Common myeloid progenitor, CD34-positive (primary cell): ENCODE measurements around the gene AJUBA.

ENCODE experiments used
- CTCF ChIA-PET: fragments of 350-600 bp; sonication (Branson Sonifier 250); formaldehyde crosslinking; loops from one replicate; lab custom pipeline; 2021; ENCODE audit warnings: antibody characterized with exemption; lab: Charles Lee
- POLR2A ChIA-PET: fragments of 350-600 bp; sonication (Branson Sonifier 250); formaldehyde crosslinking; loops from one replicate; lab custom pipeline; 2021; ENCODE audit warnings: antibody characterized with exemption; lab: Charles Lee
- DNase-seq, 3 donors: peaks; one replicate each; pipeline versions ENCODE4 v3.0.0 to v3.0.0-alpha.2; 2013
- H3K27ac ChIP-seq, 2 experiments: 1 replicate in 1 of 2; 2 replicates in 1 of 2; pipeline ENCODE4 v1.7.0; 2013; ENCODE audit warnings: inconsistent platforms in 2 of 2, low read length in 2 of 2, mild to moderate bottlenecking in 2 of 2, low read depth in 1 of 2, moderate library complexity in 1 of 2; ENCODE audit not compliant: severe bottlenecking in 2 of 2, insufficient read depth in 1 of 2, poor library complexity in 1 of 2
- H3K27me3 ChIP-seq, 5 experiments: replicated peaks in 2 of 5; 1 replicate in 3 of 5; 2 replicates in 2 of 5; pipeline versions ENCODE4 v1.6.1 to v1.7.0; 2013; ENCODE audit warnings: low read length in 4 of 5, mild to moderate bottlenecking in 2 of 5, moderate library complexity in 2 of 5, inconsistent platforms in 1 of 5; ENCODE audit not compliant: insufficient read depth in 5 of 5, control insufficient read depth in 4 of 5
- H3K36me3 ChIP-seq, 4 experiments: 1 replicate in 2 of 4; 2 replicates in 2 of 4; pipeline versions ENCODE4 v1.6.1 to v1.7.0; 2013; ENCODE audit warnings: low read length in 3 of 4, control low read depth in 1 of 4, mild to moderate bottlenecking in 1 of 4; ENCODE audit not compliant: control insufficient read depth in 4 of 4, insufficient read depth in 4 of 4
- H3K4me1 ChIP-seq, 4 experiments: 1 replicate in 3 of 4; 2 replicates in 1 of 4; pipeline versions ENCODE4 v1.6.1 to v1.7.1; 2013; ENCODE audit warnings: low read length in 3 of 4, mild to moderate bottlenecking in 3 of 4, control low read depth in 1 of 4, inconsistent platforms in 1 of 4, moderate library complexity in 1 of 4; ENCODE audit not compliant: control insufficient read depth in 4 of 4, insufficient read depth in 4 of 4; ENCODE audit errors: control extremely low read depth in 1 of 4
- H3K4me3 ChIP-seq, 7 experiments: 1 replicate in 4 of 7; 2 replicates in 3 of 7; pipeline versions ENCODE4 v1.5.1 to v1.7.0; 2013; ENCODE audit warnings: mild to moderate bottlenecking in 7 of 7, low read length in 6 of 7, moderate library complexity in 6 of 7, inconsistent platforms in 2 of 7, low read depth in 2 of 7, control low read depth in 1 of 7; ENCODE audit not compliant: insufficient read depth in 4 of 7, control insufficient read depth in 1 of 7; ENCODE audit errors: extremely low read depth in 1 of 7
- H3K9me3 ChIP-seq, 5 experiments: 1 replicate in 4 of 5; 2 replicates in 1 of 5; pipeline versions ENCODE4 v1.6.1 to v1.7.1; 2013; ENCODE audit warnings: low read length in 4 of 5, mild to moderate bottlenecking in 2 of 5, inconsistent platforms in 1 of 5, low read depth in 1 of 5, moderate library complexity in 1 of 5; ENCODE audit not compliant: control insufficient read depth in 4 of 5, insufficient read depth in 2 of 5; ENCODE audit errors: control extremely low read depth in 1 of 5
- WGBS: methylation state at CpG from one replicate; pipeline ENCODE4 v1.1.5; 2013; ENCODE audit not compliant: insufficient coverage; 5-methylcytosine and 5-hydroxymethylcytosine counted together

The AJUBA gene

GRCh38 chr14:22998329-22999012, 16.1 kb upstream of the AJUBA start:
- H3K9me3 ChIP-seq, result no peaks in the 10 kb centered on the region
- peaks cover 0 to 10% (median 3%) of the 10 kb centered on the region in 4 experiments for H3K36me3 ChIP-seq
- H3K4me1 ChIP-seq, result peaks cover 0 to 4% (median under 1%) of the 10 kb centered on the region in 4 experiments
- ChIA-PET POLR2A (interaction anchor here (1.1 kb wide), 1 partner anchor 37 kb away, joined by 3 read pairs; no protein-coding TSS in a partner anchor), CTCF (interaction anchor here (1.1 to 34.1 kb wide), 4 partner anchors 8 to 54 kb away, joined by 3 to 933 read pairs (median 61); partner anchors contain the start of genes AJUBA, CDH24 and PSMB11)
- WGBS, result 98% methylated on average over 14 of the region's 16 CpGs
- H3K27ac ChIP-seq, result no peak overlapping the region
- H3K27me3 ChIP-seq, result no peaks in the 10 kb centered on the region
- no peak for DNase-seq
- no peak overlapping the region for H3K4me3 ChIP-seq

- Histone ChIP-seq H3K4me3 (no peak overlapping the region), H3K9me3 (no peaks in the 10 kb centered on the region), H3K27ac (no peak overlapping the region), H3K27me3 (no peaks in the 10 kb centered on the region), H3K4me1 (peaks cover 0 to 4% (median under 1%) of the 10 kb centered on the region in 4 experiments), H3K36me3 (peaks cover 0 to 10% (median 5%) of the 10 kb centered on the region in 4 experiments)
- no peak for DNase-seq
- ChIA-PET POLR2A (interaction anchor here (1.1 kb wide), 1 partner anchor 38 kb away, joined by 3 read pairs; no protein-coding TSS in a partner anchor), CTCF (interaction anchor here (1.1 to 34.1 kb wide), 4 partner anchors 9 to 55 kb away, joined by 3 to 933 read pairs (median 61); partner anchors contain the start of genes AJUBA, CDH24 and PSMB11)
- WGBS, result 69% methylated on average over 2 of the region's 9 CpGs
Observed at GRCh38 chr14:22997676-22998323, 15.4 kb upstream of the AJUBA start.

GRCh38 chr14:22996768-22997654, 14.7 kb upstream of the AJUBA start:
- Histone ChIP-seq H3K27ac (no peak overlapping the region), H3K36me3 (peaks cover 0 to 10% (median 5%) of the 10 kb centered on the region in 4 experiments), H3K9me3 (no peaks in the 10 kb centered on the region), H3K4me1 (peaks cover 0 to 4% (median under 1%) of the 10 kb centered on the region in 4 experiments), H3K4me3 (no peak overlapping the region), H3K27me3 (no peaks in the 10 kb centered on the region)
- ChIA-PET CTCF (interaction anchor here (1.0 to 34.1 kb wide), 9 partner anchors 11 to 81 kb away, joined by 4 to 933 read pairs (median 27); partner anchors contain the start of genes AJUBA, CDH24 and PSMB11), POLR2A (interaction anchor here (0.5 to 1.5 kb wide), 2 partner anchors 10 to 27 kb away, joined by 4 read pairs; no protein-coding TSS in a partner anchor)
- WGBS, result 81% methylated on average over 3 of the region's 11 CpGs
- no peak for DNase-seq

- ChIA-PET POLR2A (interaction anchor here (0.5 to 1.5 kb wide), 3 partner anchors 11 to 28 kb away, joined by 4 read pairs; no protein-coding TSS in a partner anchor), CTCF (interaction anchor here (0.9 to 34.1 kb wide), 20 partner anchors 8 to 99 kb away, joined by 3 to 933 read pairs (median 6); partner anchors contain the start of genes ACIN1, AJUBA, C14orf119 and CDH24)
- 98% methylated on average over 6 of the region's 9 CpGs for WGBS
- H3K27ac ChIP-seq, result no peak overlapping the region
- DNase-seq, result no peak
- H3K4me3 ChIP-seq, result no peak overlapping the region
- peaks cover 0 to 4% (median under 1%) of the 10 kb centered on the region in 4 experiments for H3K4me1 ChIP-seq
- H3K36me3 ChIP-seq, result peaks cover 0 to 13% (median 7%) of the 10 kb centered on the region in 4 experiments
- no peaks in the 10 kb centered on the region for H3K27me3 ChIP-seq
- H3K9me3 ChIP-seq, result no peaks in the 10 kb centered on the region
Observed at GRCh38 chr14:22995889-22996625, 13.7 kb upstream of the AJUBA start.

GRCh38 chr14:22994762-22995275, 12.5 kb upstream of the AJUBA start:
- CTCF ChIA-PET, result interaction anchor here (0.8 to 34.1 kb wide), 27 partner anchors 10 to 430 kb away, joined by 3 to 933 read pairs (median 5); partner anchors contain the start of genes ACIN1, AJUBA, C14orf119 and CDH24
- no peak overlapping the region for H3K27ac ChIP-seq
- H3K4me1 ChIP-seq, result peaks cover 0 to 4% (median under 1%) of the 10 kb centered on the region in 4 experiments
- H3K36me3 ChIP-seq, result peaks cover 2 to 16% (median 9%) of the 10 kb centered on the region in 4 experiments
- DNase-seq, result peak; percentile 38 to 66 (median 66)
- WGBS, result 19% methylated on average over 4 of the region's 4 CpGs
- no peaks in the 10 kb centered on the region for H3K9me3 ChIP-seq
- POLR2A ChIA-PET, result interaction anchor here (0.6 to 1.0 kb wide), 5 partner anchors 12 to 63 kb away, joined by 3 to 8 read pairs (median 4); partner anchors contain the start of gene CDH24
- H3K27me3 ChIP-seq, result no peaks in the 10 kb centered on the region
- no peak overlapping the region for H3K4me3 ChIP-seq
